Activated CD4-positive, CD25-positive, alpha-beta regulatory T cell treated with anti-CD3 and anti-CD28 coated beads, Interleukin-2, amount 50 U/mL, for 72 hours (primary cell): Measurements from ENCODE around the gene TPP1.
A peak's percentile ranks its signal among the peaks of the same experiment; 100 is the strongest.

ENCODE experiments used
- DNase-seq: peaks from one replicate; pipeline ENCODE4 v3.0.0; 2021

Gene TPP1

DNA sequence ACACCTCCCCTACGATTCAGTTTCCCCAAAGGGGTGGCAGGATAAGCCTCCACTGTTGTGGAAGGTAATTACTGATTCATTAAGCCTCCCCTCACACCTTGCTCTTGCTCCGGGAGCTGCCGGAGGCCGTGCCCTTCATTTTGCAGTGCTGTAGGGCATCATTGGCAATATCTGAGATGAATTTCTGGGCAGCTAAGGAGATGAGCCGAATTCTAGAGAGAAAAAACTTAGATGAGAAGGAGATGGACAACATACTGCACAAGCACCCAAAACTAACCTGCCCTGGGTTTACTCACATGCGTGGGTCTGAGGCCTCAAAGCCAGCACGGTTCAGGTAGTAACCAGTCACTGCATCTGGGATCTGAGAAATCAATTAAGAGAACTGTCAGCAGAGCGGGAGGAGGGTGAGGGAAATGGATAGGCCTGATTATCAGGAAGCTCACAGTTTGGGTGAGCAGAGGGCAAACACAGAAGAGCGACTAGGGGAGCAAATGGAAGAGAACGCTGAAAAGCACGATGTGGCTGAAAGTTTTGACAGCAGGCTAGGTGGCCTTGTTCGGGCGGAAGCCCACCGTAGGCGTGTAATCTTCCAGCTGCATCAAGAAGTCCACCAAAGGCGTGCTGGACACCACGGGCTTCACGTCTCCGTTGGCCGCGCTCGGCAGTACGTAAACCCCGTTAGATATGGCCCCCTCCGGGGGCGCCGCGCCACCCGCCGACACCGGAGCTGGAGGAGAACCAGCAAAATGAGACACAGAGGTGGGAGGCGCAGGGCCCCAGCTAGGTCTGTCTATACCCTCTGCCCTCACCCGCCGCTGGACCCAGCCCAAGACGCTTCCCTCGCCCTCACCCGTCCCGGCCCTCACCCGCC, 7.9 kb downstream of the TPP1 start:
- no peak for DNase-seq

GRCh38 chr11:6610591-6610990, 8.6 kb downstream of the TPP1 start:
- no peak for DNase-seq

GRCh38 chr11:6609502-6610015, 9.7 kb downstream of the TPP1 start:
- DNase-seq, result no peak

- no peak for DNase-seq
Measured at GRCh38 chr11:6608726-6609501, 10.3 kb downstream of the TPP1 start.

- no peak for DNase-seq
Measured at GRCh38 chr11:6608011-6608410, 11.2 kb downstream of the TPP1 start.

DNA sequence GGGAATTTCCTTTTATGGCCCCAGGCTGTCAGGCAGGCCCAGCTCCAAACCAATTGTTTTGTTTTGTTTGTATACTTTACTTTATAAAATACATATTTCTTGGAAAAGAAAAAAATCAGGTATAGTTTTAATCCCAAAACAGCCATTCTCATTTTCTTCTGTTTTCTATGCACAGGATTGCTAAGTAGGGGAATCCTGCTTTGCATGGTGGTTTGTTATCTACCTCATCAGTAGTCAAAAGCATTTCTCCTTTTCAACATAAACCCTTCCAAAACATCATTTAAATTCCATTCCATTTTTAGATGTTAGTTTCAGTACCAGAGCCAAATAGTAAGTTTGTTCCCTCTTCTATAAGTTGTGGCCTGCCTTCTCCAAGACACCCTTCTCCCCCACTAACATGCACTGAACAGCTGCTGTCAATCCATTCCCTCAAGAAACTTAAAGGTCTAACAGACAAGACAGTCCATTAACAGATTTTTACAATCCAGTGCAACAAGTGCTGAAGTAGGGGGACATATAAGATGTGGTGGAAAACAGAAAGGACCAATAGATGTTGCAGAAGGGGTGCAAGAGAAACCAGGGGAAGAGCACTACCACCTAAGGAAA, 11.9 kb downstream of the TPP1 start:
- DNase-seq, result no peak

GRCh38 chr11:6606471-6607189, 12.6 kb downstream of the TPP1 start:
- peak; percentile 70 for DNase-seq

DNA sequence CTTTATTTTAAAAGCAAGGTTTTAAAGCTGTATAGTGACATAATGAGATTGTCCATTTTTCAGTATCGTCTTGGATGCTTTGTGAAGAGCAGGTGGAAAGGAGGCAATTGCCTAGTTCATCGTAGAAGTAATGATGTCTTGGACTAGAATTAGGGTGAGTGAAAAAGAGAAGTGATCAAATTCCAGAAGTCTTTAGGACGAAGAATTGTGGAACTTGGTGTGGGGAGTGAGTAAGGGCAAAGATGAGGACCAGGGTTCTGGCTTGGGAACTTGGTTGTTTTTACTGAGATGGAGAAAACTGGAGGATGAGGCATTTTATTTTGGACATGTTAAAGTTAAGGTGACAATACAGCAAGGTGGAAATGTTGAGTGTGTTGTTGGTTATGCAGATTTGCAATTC, 14.4 kb downstream of the TPP1 start:
- DNase-seq, result no peak

DNA sequence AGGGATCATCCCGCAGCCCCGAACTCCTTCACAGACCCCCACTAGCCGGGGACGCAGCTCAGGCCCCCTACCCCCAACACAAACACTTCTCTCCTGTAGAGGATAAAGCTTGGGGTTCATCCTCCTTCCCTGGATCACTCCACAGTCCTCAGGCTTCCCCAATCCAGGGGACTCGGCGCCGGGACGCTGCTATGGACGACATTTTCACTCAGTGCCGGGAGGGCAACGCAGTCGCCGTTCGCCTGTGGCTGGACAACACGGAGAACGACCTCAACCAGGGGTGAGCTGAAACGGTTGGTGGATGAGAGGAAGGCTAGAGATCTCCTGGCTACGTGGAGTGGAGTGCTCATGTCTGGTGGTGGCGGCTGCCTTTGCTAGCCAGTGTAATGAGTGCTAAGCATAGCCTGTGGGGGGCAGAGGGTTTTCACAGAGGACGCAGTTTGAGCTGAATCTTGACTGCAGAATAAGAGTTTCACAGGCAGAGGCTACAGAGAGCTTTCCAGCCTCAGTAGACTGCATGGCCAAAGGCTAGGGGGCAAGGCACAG, 15.1 kb downstream of the TPP1 start:
- DNase-seq, result peak; percentile 46

- peak; percentile 85 for DNase-seq
Measured at GRCh38 chr11:6603287-6604080, 15.7 kb downstream of the TPP1 start, which contains the start of the genes ILK and RRP8. TSS of gene ILK (plus strand) at chr11:6603774. CDS start at chr11:6604272, 498 bp downstream. TSS of gene RRP8 (minus strand) at chr11:6603616. CDS start at chr11:6603502, 114 bp downstream.

DNA sequence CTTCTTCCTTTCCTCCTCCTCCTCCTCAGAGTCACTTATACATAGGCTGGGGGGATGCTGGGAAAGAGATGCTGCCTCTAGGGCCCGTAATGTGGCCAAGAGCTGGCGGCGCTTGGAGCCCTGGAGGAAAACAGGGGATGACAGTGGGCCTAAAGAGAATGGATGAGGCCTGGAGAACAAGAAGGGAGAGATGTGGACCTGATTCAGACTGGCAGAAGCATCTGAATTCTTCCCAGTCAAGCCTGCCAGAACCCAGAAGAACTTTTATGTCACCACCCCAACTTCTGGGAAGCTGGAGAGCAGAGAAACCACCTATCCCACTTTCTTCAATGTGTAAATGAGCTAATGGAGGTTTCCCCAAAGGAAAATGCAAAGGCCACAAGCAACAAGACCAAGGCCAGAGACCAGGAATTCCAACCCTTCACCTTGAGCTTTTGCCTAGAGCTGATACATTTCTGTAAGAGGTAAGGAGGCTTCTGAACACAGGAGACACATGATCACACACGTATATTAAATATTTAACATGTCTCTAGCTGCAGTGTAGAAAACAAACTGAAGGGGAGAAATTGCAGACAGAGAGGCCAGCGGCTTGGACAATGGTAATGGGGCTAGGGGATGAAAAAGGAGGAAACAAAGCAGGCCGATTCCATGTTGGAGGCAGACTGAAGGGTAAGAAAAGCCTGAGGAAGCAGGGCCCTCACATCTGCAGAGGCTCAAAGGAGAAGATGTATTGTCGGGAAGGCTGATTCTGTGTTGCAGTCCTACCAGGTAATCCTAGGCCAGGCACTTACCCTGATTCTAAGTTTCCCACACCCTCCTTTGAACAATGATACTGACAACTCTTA, 16.9 kb downstream of the TPP1 start:
- DNase-seq, result no peak

GRCh38 chr11:6601041-6601461, 18.2 kb downstream of the TPP1 start:
- DNase-seq, result no peak

- DNase-seq, result no peak
Measured at GRCh38 chr11:6599881-6600390, 19.3 kb downstream of the TPP1 start.

- no peak for DNase-seq
Measured at GRCh38 chr11:6599449-6599848, 19.8 kb downstream of the TPP1 start.

GRCh38 chr11:6598555-6598954, 20.7 kb downstream of the TPP1 start:
- DNase-seq, result no peak

GRCh38 chr11:6596239-6596877, 22.9 kb downstream of the TPP1 start:
- DNase-seq, result no peak

DNA sequence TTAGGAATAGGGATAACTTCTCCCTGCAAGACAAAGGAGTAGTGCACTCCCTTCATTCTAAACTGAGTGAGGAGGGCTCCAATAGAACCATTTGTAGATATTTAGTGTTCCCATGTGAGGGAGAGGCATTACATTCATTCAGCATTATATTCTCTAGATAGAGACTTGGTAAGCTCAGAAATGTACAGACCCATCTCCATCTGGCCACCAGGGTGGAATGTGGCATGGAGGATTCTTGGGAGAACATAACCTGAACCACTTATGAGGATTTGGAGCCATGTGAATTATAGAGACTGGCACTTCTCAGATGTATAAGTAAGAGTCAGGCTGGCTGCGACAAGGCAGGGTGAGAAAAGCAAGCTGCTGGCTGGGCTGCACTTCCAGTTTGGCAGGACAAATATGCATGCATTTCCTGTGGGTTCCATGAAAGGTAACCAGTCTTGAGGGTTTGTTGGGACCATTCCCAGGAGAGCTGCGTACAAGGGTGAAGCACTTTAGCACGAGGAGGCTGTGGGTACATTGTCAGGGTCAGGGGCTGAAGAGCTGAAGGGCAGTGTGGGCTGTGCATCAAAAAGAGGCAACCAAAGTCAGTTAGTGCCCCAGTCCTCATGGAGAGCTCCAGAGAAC, 25.0 kb downstream of the TPP1 start:
- no peak for DNase-seq

DNA sequence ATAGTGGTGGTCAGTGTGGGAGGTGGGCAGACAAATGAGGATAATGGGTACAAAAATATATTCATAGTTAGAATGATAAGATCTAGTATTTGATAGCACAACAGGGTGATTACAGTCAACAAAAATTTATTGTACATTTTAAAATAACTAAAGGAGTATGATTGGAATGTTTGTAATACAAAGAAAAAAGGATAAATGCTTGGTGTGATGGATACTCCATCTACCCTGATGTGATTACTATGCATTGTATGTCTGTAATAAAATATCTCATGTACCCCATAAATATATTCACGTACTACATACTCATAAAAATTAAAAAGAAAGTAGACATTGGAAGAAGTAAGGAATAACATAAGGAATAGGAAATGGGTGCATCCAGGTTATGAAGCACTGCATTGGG, 31.2 kb downstream of the TPP1 start:
- no peak for DNase-seq

GRCh38 chr11:6587360-6587953, 31.8 kb downstream of the TPP1 start:
- DNase-seq, result no peak
